ENCODE measurements around the gene ARAP2.

GRCh38 chr4:36041340-36041739 lies 203.0 kb downstream of the ARAP2 start:
- TF ChIP-seq CTCF (IDR thresholded peaks at IDR 0.05) = no peak
- TF ChIP-seq POLR2A (IDR thresholded peaks at IDR 0.05) = no peak
- TF ChIP-seq EP300 (IDR thresholded peaks at IDR 0.05) = no peak
